NCI-H1930 (cell line): ENCODE measurements around the gene RPL22.

ENCODE experiments used
- DNase-seq, 2 experiments: peaks; one replicate each; lab custom pipeline; 2025; lab: John Stamatoyannopoulos, UW

RPL22 gene

DNA sequence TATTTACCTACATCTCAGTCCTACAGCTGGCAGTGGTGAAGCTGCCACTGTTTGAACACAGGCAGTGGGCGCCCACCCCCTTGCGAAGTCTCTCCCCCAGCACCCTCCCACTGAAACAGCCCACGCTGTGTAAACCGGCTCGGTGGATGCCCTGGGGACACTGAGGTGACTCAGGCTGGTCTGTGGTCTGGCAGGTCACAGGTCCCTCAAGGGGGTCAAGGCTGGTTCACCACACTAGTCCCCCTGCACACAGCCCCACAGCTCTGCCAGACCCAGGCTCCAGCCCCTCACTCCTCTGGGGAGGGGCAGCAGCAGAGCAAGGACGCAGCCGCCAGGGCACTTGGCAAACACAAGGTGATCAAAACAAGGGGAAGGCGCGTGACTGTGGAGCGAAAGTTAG lies 26.8 kb downstream of the RPL22 start:
- no peak for DNase-seq

DNA sequence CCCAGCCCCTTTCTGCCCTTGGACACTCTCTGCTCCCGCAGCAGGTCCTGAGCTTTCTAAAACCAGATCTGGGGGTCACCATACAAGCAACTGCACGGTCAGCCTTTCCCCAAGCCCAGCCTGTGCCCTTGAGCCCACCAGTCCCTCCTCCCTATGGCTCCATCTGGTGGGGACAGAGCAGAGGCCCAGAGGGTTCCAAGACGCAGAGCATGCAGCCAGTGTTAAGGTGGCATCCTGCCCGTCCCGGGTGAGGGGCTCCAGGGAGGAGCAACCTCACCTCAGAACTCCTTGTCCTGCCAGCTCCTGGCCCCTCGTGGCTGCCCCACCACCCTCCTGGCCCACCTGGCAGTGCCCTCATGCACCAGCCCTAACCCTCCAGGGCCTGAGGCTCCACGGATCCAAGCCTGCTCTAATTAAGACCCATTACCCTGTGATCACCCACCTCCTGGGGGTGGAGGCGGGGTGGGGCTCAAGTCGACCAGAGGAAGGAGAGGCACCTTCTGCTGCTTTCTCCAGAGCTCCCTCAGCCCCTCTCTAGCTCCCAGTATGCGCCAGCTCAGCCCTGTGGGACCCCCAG lies 27.8 kb downstream of the RPL22 start:
- DNase-seq, result peak in 1 of 2 experiments; percentile 32

DNA sequence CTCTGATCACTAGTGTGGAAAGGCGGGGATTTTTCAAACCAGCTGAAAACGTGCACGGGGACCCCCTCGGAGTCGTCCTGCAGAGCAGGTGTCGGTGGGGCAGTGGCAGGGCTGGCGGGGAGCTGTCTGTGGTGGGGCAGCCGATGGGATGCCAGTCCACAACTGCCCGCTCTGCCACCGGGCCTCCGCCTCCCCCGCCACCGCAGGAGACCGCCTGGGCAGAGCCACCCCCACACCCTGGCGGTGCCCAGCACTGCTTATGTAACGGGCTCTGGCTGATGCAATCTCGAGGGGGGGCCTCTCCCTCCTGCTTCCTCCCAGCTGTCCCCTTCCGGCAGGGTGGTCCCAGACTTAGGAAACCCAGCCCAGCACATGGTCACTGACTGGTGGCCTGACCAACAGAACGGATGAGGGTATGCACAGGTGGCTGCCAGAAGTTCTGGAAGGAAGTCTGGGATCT lies 28.6 kb downstream of the RPL22 start:
- DNase-seq, result no peak

DNA sequence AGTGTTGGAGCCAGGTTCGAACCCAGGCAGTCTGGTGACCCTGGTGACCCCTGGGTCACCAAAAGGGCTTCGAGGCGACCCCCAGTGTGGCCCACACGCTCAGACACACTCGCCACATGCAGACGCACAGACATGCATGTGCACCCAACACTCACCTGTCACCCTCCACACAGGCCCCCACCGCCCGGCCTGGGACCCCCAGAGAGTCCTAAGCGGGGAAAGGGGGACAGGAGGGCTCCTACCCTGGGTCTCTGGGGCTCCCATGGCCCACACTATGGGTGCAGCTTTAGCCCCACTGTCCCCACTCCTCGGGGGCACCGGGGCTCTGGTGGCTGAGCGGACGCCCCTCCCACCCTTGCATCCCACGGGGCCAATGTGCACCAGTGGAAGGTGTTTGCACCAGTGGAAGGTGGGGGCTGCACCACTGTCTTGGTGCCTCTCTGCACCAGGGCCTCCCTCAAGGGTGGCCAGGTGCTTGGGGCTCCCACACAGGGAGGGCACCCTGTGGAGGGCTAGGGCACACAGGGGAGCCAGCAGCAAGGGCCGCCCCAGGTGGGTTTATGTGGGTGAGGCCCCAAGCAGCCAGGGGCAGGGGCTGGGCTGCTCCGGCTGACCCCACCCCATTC lies 29.2 kb downstream of the RPL22 start:
- DNase-seq, result no peak

DNA sequence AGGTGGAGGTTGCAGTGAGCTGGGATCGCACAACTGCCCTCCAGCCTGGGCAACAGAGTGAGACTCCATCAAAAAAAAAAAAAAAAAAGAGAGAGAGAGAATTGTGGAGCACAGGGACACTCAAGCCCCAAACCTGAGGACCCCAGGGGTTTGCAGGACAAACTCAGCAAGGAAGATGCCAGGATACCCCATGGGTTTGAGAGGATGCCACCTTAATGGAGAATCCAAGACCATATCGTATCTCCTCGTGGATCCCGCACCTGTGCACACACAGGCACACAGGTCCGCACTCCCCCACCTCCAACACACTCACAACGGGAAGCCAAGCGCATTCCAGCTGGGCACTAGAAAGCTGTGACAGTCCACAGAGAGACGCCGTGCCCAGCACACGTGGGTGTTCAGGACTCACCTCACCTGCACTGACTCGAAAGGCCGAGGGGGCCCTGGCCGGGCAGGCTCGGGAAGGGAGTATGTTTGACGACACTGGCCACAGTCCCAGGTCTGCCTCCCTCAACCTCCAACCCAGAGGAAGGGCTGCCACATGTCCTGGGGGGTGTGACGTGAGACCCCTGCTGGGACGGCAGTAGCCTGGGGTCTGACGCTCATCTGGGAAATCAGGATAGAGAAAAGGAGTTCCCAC lies 30.3 kb downstream of the RPL22 start:
- DNase-seq, result no peak

DNA sequence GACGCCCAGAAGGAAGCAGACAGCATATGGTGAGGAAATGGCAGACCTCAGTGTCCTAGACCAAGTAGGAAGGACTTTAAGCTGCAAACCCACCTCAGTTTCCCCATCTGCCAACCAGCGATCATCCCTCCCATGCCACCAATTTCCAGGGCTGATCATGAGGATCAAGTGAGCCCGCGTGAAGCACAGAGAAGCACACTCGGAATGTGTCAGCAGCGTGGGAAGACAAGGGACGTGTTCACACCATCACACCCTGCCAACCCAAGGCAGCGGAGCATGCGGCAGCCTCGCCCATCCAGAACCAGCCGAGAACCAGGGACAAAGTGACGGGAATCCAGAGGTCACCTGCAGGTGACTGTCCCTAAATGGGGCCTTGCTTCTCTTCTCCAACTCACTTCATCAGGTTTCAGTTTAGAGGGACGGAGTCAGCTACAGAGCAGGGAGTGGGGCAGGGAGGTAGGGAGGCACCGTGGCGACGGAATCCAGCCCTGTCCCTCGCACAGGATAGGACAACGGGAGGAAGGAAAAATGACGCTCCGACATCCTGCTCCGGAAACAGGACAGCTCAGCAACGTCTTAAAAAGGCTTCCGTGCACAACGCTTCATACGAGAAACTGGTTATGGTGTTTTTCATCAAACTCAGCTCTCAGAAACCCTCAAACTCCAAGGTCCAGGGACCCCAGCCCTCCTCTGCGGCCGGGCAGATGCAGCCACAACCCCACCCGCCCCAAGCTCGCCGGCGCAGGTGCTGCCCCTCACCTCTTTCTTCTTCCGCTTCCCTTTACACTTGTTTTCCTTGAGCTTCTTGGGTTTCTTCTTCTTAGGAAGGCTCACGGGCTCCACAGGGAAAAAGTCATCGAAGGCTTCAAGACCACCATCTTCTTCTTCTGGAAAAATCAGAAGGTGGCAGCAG lies 31.7 kb downstream of the RPL22 start:
- no peak for DNase-seq

DNA sequence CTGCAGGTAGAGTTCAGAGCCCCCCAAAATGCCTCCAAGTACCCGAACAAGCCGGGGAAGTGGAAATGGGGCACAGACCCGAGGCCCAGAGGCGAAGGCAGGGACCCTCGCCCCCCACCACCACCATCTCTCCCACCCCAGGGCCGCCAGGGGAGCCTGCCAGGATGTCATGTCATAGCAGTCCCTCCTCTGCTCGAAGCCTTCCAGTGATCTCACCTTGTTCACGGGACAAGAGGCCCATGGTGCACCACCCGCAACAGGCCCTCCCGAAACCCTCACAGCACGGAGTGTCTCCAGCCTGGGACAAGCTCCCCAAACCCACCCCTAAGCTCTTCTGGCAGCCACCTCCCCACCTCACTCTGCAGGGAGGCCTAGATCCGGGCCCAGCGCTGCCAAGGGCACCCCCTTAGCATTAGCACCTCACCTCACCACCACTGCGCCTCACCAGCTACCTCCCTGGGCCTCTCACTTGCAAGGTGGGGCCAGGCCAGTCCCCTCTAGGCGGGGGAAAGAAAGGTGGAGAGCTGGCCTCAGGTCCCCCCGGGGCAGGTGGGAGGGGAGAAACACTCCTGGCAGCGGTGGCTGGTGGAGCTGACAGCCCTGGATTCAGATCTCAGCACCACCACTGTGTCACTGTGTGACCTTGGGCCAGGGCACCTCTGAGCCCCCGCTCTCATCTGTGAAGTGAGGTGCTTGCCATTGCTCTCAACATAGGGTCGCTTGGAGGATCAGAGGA lies 32.6 kb downstream of the RPL22 start:
- no peak for DNase-seq

DNA sequence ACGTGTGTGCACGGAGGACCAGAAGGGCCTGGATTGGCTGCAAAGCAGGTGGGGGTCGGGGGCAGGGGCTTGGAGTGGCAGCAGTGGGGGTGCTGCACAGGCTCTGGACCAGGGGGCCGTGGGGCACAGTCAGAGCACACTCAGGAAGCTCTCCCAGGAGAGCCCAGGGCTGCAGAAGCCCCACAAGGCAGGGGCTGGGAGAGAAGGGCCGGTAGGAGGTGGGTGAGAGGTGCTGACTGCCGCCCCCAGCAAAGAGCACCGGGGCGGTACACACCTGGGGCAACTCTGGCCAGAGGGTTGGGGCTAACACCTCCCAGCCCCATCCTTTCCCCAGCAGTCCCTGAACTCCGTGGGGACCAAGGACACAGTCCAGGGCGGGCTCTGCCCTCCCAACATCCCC lies 33.2 kb downstream of the RPL22 start:
- no peak for DNase-seq

DNA sequence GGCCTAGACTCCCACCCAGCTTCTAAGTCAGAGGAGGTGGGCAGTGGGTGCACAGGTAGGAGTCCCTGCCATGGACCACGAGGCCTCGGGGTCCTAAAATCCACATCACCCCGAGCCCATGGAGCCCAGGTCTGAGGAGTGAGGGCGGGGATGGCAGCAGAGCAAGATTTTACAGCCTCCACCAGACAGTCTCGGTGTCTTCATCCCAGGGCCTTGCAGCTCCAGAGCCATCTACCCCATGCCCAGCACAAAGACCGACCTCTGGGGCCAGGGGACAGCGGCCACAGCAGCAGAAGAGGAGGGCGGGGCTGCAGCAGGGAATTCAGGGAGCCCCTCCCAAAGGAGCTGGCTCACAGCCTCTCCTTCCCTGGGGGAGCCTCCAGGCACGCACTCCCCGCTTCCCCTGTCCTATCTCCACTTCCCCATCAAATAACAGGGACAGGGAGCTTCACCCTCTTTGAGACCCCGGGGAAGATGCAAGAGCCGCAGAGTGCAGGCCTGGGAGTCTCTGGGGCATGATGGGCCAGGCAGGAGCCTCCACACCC lies 33.9 kb downstream of the RPL22 start:
- DNase-seq, result no peak

DNA sequence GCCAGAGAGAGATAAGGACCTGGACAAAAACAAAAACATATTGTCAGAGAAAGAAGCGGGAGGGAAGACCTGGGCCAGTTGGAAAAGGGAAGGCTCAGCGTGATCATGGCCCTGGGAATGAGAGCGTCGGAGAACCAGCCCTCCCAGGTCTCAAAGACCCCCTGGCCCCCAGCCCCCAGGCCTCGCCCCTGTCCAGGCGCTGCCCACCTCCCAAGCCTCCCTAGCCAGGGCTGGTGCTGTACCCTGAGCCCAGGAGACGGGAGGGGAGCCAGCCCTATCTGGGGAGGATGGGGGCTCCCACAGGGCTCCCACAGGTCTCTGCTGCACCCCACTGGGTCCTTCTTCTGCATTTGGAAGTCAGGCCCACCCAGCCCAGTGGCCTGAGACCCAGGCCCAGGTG lies 34.4 kb downstream of the RPL22 start:
- no peak for DNase-seq

DNA sequence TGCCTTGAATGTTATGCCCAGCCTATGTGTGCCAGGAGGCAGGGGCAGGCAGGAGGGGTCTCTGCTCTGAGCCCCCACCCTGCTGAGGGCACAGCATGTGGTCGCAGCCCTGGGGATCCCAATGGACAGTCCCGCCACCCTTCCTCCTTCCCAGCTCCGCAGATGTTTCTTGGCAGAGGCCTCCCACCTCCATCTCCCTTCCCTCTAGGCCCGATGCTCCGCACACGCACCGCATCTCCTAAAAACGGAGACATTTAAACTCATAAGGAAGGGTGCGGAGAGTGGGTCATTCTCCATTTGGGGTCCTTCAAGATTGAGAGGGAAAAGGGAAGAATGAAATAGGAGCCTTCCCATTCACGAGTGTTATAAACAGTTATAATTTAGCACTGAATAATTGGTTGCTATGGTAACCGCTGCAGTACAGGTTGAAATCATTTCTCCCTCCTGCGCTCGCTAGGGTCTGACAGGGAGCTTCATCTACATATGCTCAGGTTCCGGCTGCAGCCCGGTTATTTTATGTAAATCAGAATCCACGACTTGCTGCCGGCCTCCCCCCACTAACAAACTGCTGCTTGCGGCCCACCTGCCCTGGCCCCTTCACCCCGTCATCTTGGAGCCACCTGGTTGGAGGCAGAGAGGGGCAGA lies 35.3 kb downstream of the RPL22 start:
- no peak for DNase-seq

DNA sequence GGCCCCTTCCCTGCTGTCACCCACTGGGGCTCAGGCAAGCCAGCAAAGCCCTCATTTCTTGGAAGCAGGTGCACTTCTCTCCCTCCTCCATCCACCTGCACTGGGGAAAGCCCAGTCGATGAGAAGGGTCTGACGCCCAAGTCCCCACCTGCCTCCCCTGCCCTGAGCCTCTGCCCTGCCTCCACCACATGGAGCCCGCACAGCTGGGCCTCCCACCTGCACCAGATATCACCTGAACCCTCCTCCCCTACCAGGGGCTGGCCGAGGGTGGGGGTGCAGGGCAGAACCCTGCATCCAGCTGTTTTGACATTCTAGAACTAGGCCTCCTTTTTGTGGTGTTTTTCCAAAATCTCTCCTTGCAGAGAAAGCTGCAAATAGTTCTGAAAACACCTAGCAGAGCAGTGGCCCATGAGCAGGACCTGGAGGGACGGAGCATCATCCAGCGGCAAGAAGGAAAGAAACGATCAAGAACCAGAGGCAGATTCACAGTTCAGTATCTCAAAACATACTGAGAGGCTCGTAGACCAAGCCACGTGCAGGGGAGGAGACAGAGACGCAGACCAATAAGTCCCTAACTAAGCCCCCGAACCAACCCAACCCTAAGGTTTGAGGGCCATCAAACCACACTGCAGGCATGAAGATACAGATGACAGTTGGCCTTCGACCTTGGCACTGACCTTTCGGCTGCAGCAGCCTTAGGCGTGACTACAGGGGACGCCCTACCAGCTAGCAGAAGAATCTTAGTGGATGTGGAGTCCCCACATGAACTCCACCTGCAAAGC lies 36.0 kb downstream of the RPL22 start:
- DNase-seq, result no peak

DNA sequence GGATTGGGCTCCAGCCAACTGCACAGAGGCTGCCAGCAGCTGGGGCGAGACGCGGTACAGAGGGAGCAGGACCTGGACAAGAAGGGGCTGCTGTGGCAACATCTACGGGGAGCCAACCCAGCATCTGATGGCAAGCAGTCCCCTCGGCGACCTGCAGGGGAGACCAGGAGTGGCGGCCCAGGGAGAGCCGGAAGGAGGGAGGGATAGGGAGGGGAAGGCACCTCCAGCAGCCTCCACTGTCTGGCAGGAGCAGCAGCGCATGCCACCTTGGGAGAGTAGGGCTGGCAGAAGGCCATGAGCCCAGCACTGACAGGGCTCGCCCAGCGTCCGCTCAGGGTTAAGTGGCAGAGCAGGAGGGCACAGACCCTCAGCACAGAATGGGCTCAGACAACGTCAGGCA lies 36.6 kb downstream of the RPL22 start:
- DNase-seq, result no peak

DNA sequence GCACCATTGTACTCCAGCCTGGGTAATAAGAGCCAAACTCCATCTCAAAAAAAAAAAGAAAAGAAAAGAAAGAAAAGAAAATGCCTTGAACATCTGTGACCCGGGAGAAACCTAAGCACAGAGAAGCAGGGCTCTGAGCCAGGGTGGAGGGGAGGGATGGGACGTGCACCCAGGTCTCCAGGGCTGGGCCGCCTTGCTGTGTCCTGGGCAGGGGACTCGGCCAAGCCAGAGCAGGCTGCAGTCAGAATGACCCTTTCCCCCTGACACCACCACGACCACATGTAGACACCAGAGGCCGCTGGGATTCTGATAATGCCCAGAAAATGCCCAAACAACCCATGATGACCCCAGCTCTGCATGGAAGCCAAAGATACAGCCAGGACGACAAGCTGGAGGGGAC lies 37.1 kb downstream of the RPL22 start:
- DNase-seq, result no peak

DNA sequence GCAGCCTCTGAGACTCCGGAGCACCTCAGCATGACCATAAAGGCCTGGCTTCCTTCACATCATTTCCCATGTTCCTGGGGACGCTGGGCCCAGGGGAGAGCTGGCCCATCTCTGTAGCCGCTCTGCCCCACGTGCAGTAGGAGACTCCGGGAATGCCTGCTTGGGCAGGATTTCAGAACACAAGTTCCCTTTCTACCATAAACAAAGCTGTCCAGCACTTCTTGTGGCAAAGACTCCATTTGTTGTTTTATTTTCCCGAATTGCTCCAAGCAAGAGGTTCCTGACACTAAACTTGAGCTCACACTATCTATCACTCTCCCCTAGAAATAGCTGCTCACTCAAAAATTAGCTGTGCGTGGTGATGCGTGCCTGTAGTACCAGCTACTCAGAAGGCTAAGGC lies 41.2 kb downstream of the RPL22 start:
- no peak for DNase-seq

DNA sequence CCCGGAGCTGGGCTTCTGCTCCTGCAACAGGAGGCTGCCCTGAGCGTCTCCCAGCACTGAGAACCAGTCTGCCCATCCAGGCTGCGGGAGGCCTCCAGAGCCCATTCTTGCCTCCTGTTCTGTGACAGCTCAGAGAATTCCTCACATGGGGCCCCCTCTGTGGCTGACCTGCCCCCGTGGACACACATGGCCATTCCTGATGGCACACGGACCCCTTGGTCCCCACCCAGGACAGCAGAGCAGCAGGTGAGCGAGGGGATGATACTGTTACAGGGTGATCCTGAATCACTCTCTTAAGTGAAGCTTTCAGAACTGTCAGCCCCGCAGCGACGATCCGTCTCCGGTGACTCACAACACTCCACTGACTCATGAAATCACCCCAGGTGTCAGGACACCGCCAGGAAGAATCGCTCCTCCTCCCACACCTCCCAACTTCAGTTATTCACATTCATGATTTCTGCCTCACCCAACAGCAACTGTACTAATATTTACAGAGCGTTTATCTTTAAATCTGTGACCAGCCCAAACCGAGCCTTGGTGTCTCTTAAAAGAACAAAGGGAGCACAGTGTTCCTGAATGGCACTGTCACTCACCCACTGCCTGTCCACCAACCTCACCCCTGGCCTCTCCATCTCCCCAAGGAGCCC lies 41.7 kb downstream of the RPL22 start:
- no peak for DNase-seq

DNA sequence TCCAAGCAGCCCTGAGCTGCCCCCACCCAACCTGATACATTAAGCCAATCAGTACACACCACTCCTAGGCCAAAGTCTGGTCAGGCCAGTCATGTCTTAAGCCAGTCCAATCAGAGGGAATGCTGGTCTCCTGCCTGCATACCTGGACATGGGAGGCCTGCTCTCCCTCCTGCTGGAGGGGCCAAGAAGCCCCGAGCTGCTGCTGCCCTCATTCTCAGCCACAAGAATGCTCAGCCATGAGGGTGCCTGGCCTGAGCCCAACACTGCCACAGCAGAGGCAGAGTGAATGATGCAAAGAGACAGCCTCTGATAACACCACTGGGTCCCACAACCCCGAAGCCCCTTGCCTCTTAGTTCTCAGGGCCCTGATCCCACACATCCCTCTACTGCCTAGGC lies 42.3 kb downstream of the RPL22 start:
- no peak for DNase-seq

DNA sequence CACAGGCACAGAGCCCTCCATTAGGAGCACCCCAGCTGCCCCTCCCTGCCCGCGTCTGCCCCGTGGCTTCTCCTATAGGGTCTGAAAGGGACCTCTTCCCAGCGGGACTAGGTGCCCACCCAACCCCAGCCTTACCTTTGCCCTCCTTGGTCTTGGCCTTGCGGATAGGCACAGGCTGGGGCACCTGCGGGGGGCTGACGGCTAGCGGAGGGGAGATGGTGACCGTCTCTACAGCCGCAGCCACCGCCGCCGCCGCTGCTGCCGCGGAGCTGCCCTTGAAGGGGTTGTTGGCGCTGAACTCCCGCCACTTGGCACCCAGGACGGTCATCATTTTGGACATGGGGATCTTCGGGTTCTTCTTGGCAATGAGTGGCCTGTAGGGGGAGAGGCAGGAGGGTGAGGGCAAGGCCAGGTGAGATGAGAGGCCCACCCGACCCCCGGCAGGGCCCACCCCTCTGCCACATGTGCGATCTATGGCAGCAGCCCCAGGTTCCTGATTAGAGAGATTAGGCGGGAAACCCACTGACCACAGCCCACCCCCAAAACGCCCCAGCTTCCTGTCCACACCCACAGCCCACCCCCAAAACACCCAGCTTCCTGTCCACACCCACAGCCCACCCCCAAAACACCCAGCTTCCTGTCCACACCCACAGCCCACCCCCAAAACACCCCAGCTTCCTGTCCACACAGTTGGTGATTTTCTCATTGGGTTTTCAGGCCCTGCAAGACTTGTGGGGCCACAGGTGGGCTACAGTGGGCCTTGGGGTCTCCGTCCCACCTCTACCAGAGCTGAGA lies 44.7 kb downstream of the RPL22 start:
- no peak for DNase-seq

DNA sequence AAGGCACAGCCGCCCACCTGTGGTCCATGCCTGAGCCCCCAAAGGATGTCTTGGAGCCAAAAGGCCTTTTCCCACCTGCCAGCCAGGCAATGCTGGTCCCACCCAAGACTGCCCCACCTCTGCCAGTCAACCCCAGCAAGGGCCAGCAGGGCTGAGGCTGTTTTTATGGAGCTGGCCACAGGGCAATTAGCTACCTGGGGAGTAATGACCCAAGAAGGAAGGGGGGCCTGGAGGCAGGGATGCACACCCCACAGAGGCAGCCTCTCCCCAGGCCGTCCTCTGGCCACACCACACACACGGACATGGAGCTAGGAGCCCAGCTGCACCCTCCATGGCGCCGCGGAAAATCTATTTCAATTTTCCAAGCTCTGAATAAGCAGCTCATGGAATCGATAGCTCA lies 46.5 kb downstream of the RPL22 start:
- DNase-seq, result no peak
